Liver (tissue), 3 donors: Measurements from ENCODE around the gene FOXD1.

Source experiments
- FOXA2 ChIP-seq: IDR thresholded peaks from 2 replicates; pipeline ENCODE4 v1.6.1; 2016; ENCODE audit warnings: antibody characterized with exemption
- JUND ChIP-seq, 2 donors: IDR thresholded peaks; 2 replicates each; pipeline ENCODE4 v1.6.1; 2016; ENCODE audit warnings: antibody characterized with exemption in 2 of 2
- NR2F2 ChIP-seq: IDR thresholded peaks from 2 replicates; pipeline ENCODE4 v1.6.1; 2016; ENCODE audit warnings: antibody characterized with exemption
- RAD21 ChIP-seq, 2 donors: IDR thresholded peaks; 2 replicates each; pipeline ENCODE4 v1.6.1; 2016; ENCODE audit warnings: antibody characterized with exemption in 2 of 2, mild to moderate bottlenecking in 2 of 2
- RXRA ChIP-seq, 2 donors: IDR thresholded peaks; 2 replicates each; pipeline ENCODE4 v1.6.1; 2017 to 2018; ENCODE audit warnings: antibody characterized with exemption in 2 of 2, mild to moderate bottlenecking in 1 of 2
- TAF1 ChIP-seq: conservative IDR thresholded peaks from 2 replicates; pipeline ENCODE4 v1.6.1; 2016; ENCODE audit warnings: antibody characterized with exemption, mild to moderate bottlenecking
- TF ChIP-seq, protein P1 (sequence below): IDR thresholded peaks from 2 replicates; pipeline ENCODE4 v1.6.1; 2016; ENCODE audit warnings: antibody characterized with exemption
- TF ChIP-seq, protein P2 (sequence below): fragments of 150-350 bp; IDR thresholded peaks from 2 replicates; pipeline ENCODE4 v1.5.1; 2017; ENCODE audit warnings: improper control_type of control experiment, low read depth, low read length; ENCODE audit not compliant: missing input control
- donor health status: healthy.
- donor health status: healthy.

DNA sequence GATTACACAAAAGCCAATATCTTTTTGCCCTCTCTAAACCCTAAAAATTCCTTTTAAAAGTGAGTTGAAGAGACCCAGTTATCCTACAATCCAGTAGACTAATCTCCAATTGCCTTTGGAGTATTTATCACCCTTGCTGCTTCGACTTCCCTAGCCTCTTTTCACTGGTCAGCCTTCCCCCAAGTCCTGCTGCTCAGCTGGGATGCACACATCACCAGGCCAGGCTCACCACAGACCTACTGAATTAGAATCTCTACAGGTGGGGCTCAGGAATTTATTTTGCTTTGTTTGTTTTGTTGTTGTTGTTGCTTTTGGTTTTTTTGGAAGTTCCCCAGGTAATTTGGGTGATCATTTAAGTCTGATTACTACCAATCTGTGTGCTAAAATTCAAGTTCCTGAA, 11.6 kb upstream of the FOXD1 start:
- TF ChIP-seq TAF1: no peak
- TF ChIP-seq, protein P1, sequence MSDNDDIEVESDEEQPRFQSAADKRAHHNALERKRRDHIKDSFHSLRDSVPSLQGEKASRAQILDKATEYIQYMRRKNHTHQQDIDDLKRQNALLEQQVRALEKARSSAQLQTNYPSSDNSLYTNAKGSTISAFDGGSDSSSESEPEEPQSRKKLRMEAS: no peak
- no peak for TF ChIP-seq JUND (IDR thresholded peaks at IDR 0.05)
- TF ChIP-seq, protein P2, sequence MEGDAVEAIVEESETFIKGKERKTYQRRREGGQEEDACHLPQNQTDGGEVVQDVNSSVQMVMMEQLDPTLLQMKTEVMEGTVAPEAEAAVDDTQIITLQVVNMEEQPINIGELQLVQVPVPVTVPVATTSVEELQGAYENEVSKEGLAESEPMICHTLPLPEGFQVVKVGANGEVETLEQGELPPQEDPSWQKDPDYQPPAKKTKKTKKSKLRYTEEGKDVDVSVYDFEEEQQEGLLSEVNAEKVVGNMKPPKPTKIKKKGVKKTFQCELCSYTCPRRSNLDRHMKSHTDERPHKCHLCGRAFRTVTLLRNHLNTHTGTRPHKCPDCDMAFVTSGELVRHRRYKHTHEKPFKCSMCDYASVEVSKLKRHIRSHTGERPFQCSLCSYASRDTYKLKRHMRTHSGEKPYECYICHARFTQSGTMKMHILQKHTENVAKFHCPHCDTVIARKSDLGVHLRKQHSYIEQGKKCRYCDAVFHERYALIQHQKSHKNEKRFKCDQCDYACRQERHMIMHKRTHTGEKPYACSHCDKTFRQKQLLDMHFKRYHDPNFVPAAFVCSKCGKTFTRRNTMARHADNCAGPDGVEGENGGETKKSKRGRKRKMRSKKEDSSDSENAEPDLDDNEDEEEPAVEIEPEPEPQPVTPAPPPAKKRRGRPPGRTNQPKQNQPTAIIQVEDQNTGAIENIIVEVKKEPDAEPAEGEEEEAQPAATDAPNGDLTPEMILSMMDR: no peak
- no peak for TF ChIP-seq RAD21 (IDR thresholded peaks at IDR 0.05)
- no peak for TF ChIP-seq NR2F2
- no peak for TF ChIP-seq RXRA (IDR thresholded peaks at IDR 0.05)
- TF ChIP-seq FOXA2: no peak
